A549 (cell line): ENCODE measurements around the gene TRIM54. TPM values are rescaled to one million over a fixed set of nuclear protein-coding genes. Genes with fewer than 3 reads are reported as not detected.
"Not testable (repeated sequence)": the region's sequence is repeated elsewhere in the genome, so short reads cannot be mapped to it uniquely, and the experiment has no call there.

Source experiments
- ATAC-seq, 2 experiments: fragments of 200-7000 bp in 1 of 2; fragments of >200 bp in 1 of 2; cut with Nextera tagmentation in 1 of 2; cut with Tn5 transposase in 1 of 2; 3 replicates each; pipeline versions ENCODE4 v1.8.0 to v1.9.1; 2018 to 2020; ENCODE audit warnings: mild to moderate bottlenecking in 1 of 2, moderate library complexity in 1 of 2
- CTCF ChIA-PET: fragments of 300-600 bp; sonication (Branson Sonifier 250); formaldehyde crosslinking; extraction: SDS; loops from one replicate; lab custom pipeline; 2021; ENCODE audit warnings: antibody characterized with exemption, inconsistent platforms; lab: Yijun Ruan, JAX
- POLR2A ChIA-PET: fragments of 350-600 bp; formaldehyde crosslinking; extraction: SDS; loops from one replicate; lab custom pipeline; 2021; ENCODE audit warnings: antibody characterized with exemption, inconsistent platforms; lab: Yijun Ruan, JAX
- DNase-seq, 2 experiments: peaks; one replicate each; pipeline versions ENCODE4 v3.0.0 to v3.0.0-alpha.2; 2011 to 2016; ENCODE audit warnings: low read depth in 1 of 2, low spot score in 1 of 2
- FAIRE-seq: peaks from 2 replicates; lab custom pipeline; 2011; peaks lifted over from hg19 to GRCh38; lab: Jason Lieb, UNC
- H3K27ac ChIP-seq, 2 experiments: fragments of >200 bp; sonication (Bioruptor Twin); formaldehyde crosslinking; 3 replicates each; pipeline ENCODE4 v1.5.1; 2016 to 2017
- H3K4me1 ChIP-seq: fragments of >200 bp; sonication (Bioruptor Twin); formaldehyde crosslinking; 3 replicates; pipeline ENCODE4 v1.6.1; 2016
- H3K4me2 ChIP-seq: fragments of >200 bp; sonication (Bioruptor Twin); formaldehyde crosslinking; 3 replicates; pipeline ENCODE4 v1.6.1; 2016
- H3K4me3 ChIP-seq: fragments of >200 bp; sonication (Bioruptor Twin); formaldehyde crosslinking; 3 replicates; pipeline ENCODE4 v1.5.1; 2016
- H3K9me3 ChIP-seq: fragments of >200 bp; sonication (Bioruptor Twin); formaldehyde crosslinking; 3 replicates; pipeline ENCODE4 v1.6.1; 2016
- CHD4 ChIP-seq: fragments of 200-600 bp; sonication (generic); IDR thresholded peaks from 2 replicates; pipeline ENCODE4 v1.6.1; 2016; ENCODE audit warnings: antibody characterized with exemption, mild to moderate bottlenecking, borderline replicate concordance
- EHMT2 ChIP-seq: fragments of 200-600 bp; sonication (generic); IDR thresholded peaks from 2 replicates; pipeline ENCODE4 v1.6.1; 2016; ENCODE audit warnings: antibody characterized with exemption, low read depth, mild to moderate bottlenecking, moderate library complexity
- EP300 ChIP-seq, 2 experiments: fragments of >200 bp; sonication (Bioruptor Twin); formaldehyde crosslinking; IDR thresholded peaks; 2 replicates in 1 of 2; 3 replicates in 1 of 2; pipeline ENCODE4 v1.6.1; 2016 to 2017
- FOSB ChIP-seq: fragments of 250-450 bp; sonication (Bioruptor Pico); IDR thresholded peaks from 2 replicates; pipeline ENCODE4 v1.5.0; 2020; ENCODE audit warnings: mild to moderate bottlenecking, moderate library complexity
- FOXS1 ChIP-seq: fragments of 250-450 bp; sonication (Bioruptor Pico); IDR thresholded peaks from 2 replicates; pipeline ENCODE4 v1.5.0; 2020; ENCODE audit warnings: mild to moderate bottlenecking, moderate library complexity
- HDAC2 ChIP-seq: fragments of 200-600 bp; sonication (generic); IDR thresholded peaks from 2 replicates; pipeline ENCODE4 v1.6.1; 2016
- HOXB5 ChIP-seq: fragments of 250-450 bp; sonication (Bioruptor Pico); IDR thresholded peaks from 2 replicates; pipeline ENCODE4 v1.5.0; 2020; ENCODE audit warnings: mild to moderate bottlenecking, moderate library complexity
- JUN ChIP-seq, 2 experiments: fragments of >200 bp; sonication (Bioruptor Twin); formaldehyde crosslinking; IDR thresholded peaks; 2 replicates in 1 of 2; 3 replicates in 1 of 2; pipeline ENCODE4 v1.6.1; 2016 to 2017
- MAFK ChIP-seq: fragments of 450-650 bp; IDR thresholded peaks from 2 replicates; pipeline ENCODE4 v1.6.1; 2014; ENCODE audit not compliant: partially characterized antibody
- MAZ ChIP-seq: fragments of 150-350 bp; IDR thresholded peaks from 2 replicates; pipeline ENCODE4 v1.6.1; 2014; ENCODE audit warnings: antibody characterized with exemption, low read depth, low read length, borderline replicate concordance
- MYC ChIP-seq: IDR thresholded peaks from 2 replicates; pipeline ENCODE4 v1.6.1; 2012; ENCODE audit warnings: mild to moderate bottlenecking, inconsistent platforms, low read length, improper control_type of control experiment, borderline replicate concordance
- NPAS2 ChIP-seq: fragments of 250-450 bp; sonication (Bioruptor Pico); IDR thresholded peaks from 2 replicates; pipeline ENCODE4 v1.8.0; 2022; ENCODE audit warnings: mild to moderate bottlenecking, moderate library complexity, borderline replicate concordance
- RARB ChIP-seq: fragments of 250-450 bp; sonication (Bioruptor Pico); IDR thresholded peaks from 2 replicates; pipeline ENCODE4 v1.8.0; 2021; ENCODE audit warnings: mild to moderate bottlenecking, moderate library complexity
- RCOR1 ChIP-seq: fragments of 150-350 bp; IDR thresholded peaks from 2 replicates; pipeline ENCODE4 v1.6.1; 2014; ENCODE audit warnings: antibody characterized with exemption, low read length, low read depth
- SMC3 ChIP-seq: fragments of >200 bp; sonication (Bioruptor Twin); formaldehyde crosslinking; IDR thresholded peaks from 3 replicates; pipeline ENCODE4 v1.6.1; 2018; ENCODE audit warnings: inconsistent platforms
- SREBF2 ChIP-seq: fragments of 450-650 bp; IDR thresholded peaks from 2 replicates; pipeline ENCODE4 v1.6.1; 2014; ENCODE audit warnings: mild to moderate bottlenecking, moderate library complexity
- TFCP2L1 ChIP-seq: fragments of 250-450 bp; sonication (Bioruptor Pico); IDR thresholded peaks from 2 replicates; pipeline ENCODE4 v1.5.0; 2021; ENCODE audit warnings: mild to moderate bottlenecking
- ZFP36 ChIP-seq: fragments of 450-650 bp; IDR thresholded peaks from 2 replicates; pipeline ENCODE4 v1.6.1; 2014; ENCODE audit warnings: borderline replicate concordance; ENCODE audit not compliant: partially characterized antibody
- WGBS: methylation state at CpG from one replicate; pipeline ENCODE4 v1.1.6; 2017; ENCODE audit errors: missing lambda C conversion rate; 5-methylcytosine and 5-hydroxymethylcytosine counted together
- polyA plus RNA-seq, 4 experiments: library from polyadenylated mRNA; depleted of rRNA in 3 of 4; stranded (reverse); fragments of >200 nt; fragmentation: RNase III in 1 of 4; extraction: RNeasy Plus Mini Kit Qiagen cat#74134 plus additional on column Dnase treatment in 1 of 4; gene quantifications; 2 replicates in 3 of 4; 3 replicates in 1 of 4; pipeline ENCODE4 v1.2.3, GENCODE V29; 2011 to 2017
- TF ChIP-seq, protein P1 (sequence below): IDR thresholded peaks from 2 replicates; pipeline ENCODE4 v1.6.1; 2012
- TF ChIP-seq, protein P2 (sequence below): fragments of 150-350 bp; IDR thresholded peaks from 2 replicates; pipeline ENCODE4 v1.6.1; 2014; ENCODE audit warnings: low read depth, mild to moderate bottlenecking, low read length

The TRIM54 gene
- polyA plus RNA-seq, 2 of the 4 experiments (the other 2 are of a cell fraction) = 0.13 to 0.14 TPM

DNA sequence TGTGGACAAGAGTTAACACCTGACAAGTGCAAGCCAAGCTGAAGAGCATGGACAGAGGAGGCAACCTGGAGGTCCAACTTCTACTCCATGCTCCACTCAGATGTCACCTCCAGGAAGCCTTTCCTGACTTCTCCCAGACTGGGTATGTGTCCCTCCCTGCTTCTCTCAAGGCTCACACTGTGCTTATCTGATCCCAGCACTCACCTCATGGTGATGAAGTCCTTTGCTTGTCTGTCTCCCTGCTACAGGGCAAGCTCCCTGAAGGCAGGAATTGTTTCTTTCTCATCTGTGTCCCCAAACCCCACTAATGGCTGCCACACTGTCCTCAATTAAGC is 16.7 kb upstream of the TRIM54 start:
- POLR2A ChIA-PET = interaction anchor here (0.6 to 1.7 kb wide), 2 partner anchors 14 to 139 kb away, joined by 3 to 4 read pairs; no protein-coding TSS in a partner anchor
- no peak for ATAC-seq

DNA sequence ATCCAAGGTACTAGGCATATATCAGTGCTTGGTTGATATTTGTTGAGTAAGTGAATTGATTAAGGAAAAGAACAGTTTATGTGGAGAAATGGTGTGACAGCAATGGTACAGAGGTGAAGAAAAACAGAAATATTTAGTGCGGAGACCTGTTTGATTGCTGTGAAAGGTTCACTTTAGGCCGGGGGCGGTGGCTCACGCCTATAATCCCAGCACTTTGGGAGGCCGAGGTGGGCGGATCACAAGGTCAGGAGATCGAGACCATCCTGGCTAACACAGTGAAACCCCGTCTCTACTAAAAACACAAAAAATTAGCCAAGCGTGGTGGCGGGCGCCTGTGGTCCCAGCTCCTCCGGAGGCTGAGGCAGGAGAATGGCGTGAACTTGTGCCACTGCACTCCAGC is 13.9 kb upstream of the TRIM54 start:
- H3K4me3 ChIP-seq, ATAC-seq, H3K27ac ChIP-seq, FAIRE-seq, H3K9me3 ChIP-seq, DNase-seq, H3K4me2 ChIP-seq: not testable (repeated sequence)
- CTCF ChIA-PET = interaction anchor here (0.6 to 14.1 kb wide), 5 partner anchors 9 to 165 kb away, joined by 3 to 302 read pairs (median 4); partner anchors contain the start of genes DNAJC5G and TRIM54
- 81% methylated on average over 13 of the region's 13 CpGs for WGBS
- POLR2A ChIA-PET = interaction anchor here (0.6 kb wide), 1 partner anchor 20 kb away, joined by 3 read pairs; no protein-coding TSS in a partner anchor
- peaks cover 14% of the 10 kb centered on the region for H3K4me1 ChIP-seq

More for the DNA sequence above, 16.7 kb upstream of the TRIM54 start:
- no peaks in the 10 kb centered on the region for H3K9me3 ChIP-seq
- peaks cover 21% of the 10 kb centered on the region for H3K4me1 ChIP-seq
- DNase-seq (no peak), FAIRE-seq (no peak)
- H3K4me2 ChIP-seq = no peak overlapping the region; the same call in 2 of the 3 replicates
- no peak overlapping the region for H3K4me3 ChIP-seq
- peak; percentile 26 for TF ChIP-seq ZFP36
- TF ChIP-seq RARB (CRISPR knock-in tag) = no peak
- H3K27ac ChIP-seq = no peak overlapping the region
- CTCF ChIA-PET = interaction anchor here (0.7 to 14.1 kb wide), 42 partner anchors 8 to 381 kb away, joined by 3 to 302 read pairs (median 4); partner anchors contain the start of genes CAD, CGREF1, DNAJC5G and OST4

DNA sequence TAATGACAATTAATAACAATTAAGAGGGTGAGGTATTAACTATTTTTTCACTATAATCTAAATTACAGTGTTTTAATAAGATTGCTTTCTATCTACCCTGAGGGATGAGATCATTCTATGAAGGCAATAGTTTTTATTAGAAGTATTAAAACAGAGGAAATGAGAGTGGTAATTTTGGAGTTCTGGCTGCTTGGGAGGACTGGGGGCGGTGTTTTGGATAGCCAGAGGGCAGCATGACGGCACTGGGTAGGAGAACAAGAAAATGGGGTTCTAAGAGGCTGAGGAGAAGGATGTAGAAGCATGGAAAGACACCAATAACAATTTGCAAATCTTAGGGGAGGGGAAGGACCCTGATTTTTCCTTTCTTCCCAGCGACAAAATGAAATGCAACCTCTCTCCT is 12.1 kb upstream of the TRIM54 start:
- CTCF ChIA-PET = interaction anchor here (0.6 to 14.1 kb wide), 12 partner anchors 10 to 308 kb away, joined by 3 to 302 read pairs (median 4); partner anchors contain the start of genes DNAJC5G and TRIM54
- Histone ChIP-seq H3K4me3 (no peak overlapping the region), H3K4me1 (no peaks in the 10 kb centered on the region), H3K27ac (no peak overlapping the region), H3K9me3 (no peaks in the 10 kb centered on the region), H3K4me2 (no peak overlapping the region)
- ATAC-seq = no peak
- DNase-seq = no peak
- 58% methylated on average over 3 of the region's 3 CpGs for whole genome bisulfite sequencing
- POLR2A ChIA-PET = no interaction called here
- TF ChIP-seq, protein P1, sequence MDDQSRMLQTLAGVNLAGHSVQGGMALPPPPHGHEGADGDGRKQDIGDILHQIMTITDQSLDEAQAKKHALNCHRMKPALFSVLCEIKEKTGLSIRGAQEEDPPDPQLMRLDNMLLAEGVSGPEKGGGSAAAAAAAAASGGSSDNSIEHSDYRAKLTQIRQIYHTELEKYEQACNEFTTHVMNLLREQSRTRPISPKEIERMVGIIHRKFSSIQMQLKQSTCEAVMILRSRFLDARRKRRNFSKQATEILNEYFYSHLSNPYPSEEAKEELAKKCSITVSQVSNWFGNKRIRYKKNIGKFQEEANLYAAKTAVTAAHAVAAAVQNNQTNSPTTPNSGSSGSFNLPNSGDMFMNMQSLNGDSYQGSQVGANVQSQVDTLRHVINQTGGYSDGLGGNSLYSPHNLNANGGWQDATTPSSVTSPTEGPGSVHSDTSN = no peak
- TF ChIP-seq CHD4 (no peak), FOSB (CRISPR knock-in tag) (no peak), MAFK (no peak), MYC (no peak), HOXB5 (CRISPR knock-in tag) (no peak), EHMT2 (no peak), SMC3 (no peak), RCOR1 (no peak), FOXS1 (CRISPR knock-in tag) (no peak), SREBF2 (no peak), MAZ (no peak), HDAC2 (no peak), JUN (IDR thresholded peaks at IDR 0.05) (no peak), TFCP2L1 (CRISPR knock-in tag) (no peak), NPAS2 (CRISPR knock-in tag) (no peak), EP300 (IDR thresholded peaks at IDR 0.05) (no peak)
- TF ChIP-seq, protein P2, sequence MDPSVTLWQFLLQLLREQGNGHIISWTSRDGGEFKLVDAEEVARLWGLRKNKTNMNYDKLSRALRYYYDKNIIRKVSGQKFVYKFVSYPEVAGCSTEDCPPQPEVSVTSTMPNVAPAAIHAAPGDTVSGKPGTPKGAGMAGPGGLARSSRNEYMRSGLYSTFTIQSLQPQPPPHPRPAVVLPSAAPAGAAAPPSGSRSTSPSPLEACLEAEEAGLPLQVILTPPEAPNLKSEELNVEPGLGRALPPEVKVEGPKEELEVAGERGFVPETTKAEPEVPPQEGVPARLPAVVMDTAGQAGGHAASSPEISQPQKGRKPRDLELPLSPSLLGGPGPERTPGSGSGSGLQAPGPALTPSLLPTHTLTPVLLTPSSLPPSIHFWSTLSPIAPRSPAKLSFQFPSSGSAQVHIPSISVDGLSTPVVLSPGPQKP = no peak
- FAIRE-seq = no peak
